SK-N-SH treated with all-trans-retinoic acid at 6 μM for 48 hours (cell line): ENCODE measurements around the gene COL23A1.

Experiments
- ATAC-seq: fragments of 200-7000 bp; cut with Tn5 transposase; 3 replicates; pipeline ENCODE4 v1.9.1; 2020; ENCODE audit warnings: mild to moderate bottlenecking, moderate library complexity
- ARNTL ChIP-seq: fragments of 450-650 bp; formaldehyde crosslinking; IDR thresholded peaks from 2 replicates; pipeline ENCODE4 v1.5.0; 2020; ENCODE audit warnings: low read depth, mild to moderate bottlenecking, moderate library complexity, borderline replicate concordance
- CREB5 ChIP-seq: fragments of 250-450 bp; sonication (Bioruptor Pico); IDR thresholded peaks from 2 replicates; pipeline ENCODE4 v1.5.1; 2020; ENCODE audit warnings: low read depth, mild to moderate bottlenecking, moderate library complexity
- CSDC2 ChIP-seq: fragments of 250-450 bp; sonication (Bioruptor Pico); IDR thresholded peaks from 2 replicates; pipeline ENCODE4 v1.5.0; 2020; ENCODE audit warnings: mild to moderate bottlenecking, moderate library complexity
- CSRNP3 ChIP-seq: fragments of 250-450 bp; sonication (Bioruptor Pico); IDR thresholded peaks from 2 replicates; pipeline ENCODE4 v1.5.1; 2021; ENCODE audit warnings: mild to moderate bottlenecking, moderate library complexity
- ESRRG ChIP-seq: fragments of 250-450 bp; sonication (Bioruptor Pico); IDR thresholded peaks from 2 replicates; pipeline ENCODE4 v1.6.1; 2021; ENCODE audit warnings: mild to moderate bottlenecking
- GLIS3 ChIP-seq: fragments of 250-450 bp; sonication (Bioruptor Pico); IDR thresholded peaks from 2 replicates; pipeline ENCODE4 v1.5.0; 2020; ENCODE audit warnings: mild to moderate bottlenecking, moderate library complexity
- ISL1 ChIP-seq: fragments of 250-450 bp; sonication (Bioruptor Pico); IDR thresholded peaks from 2 replicates; pipeline ENCODE4 v2.1.2; 2022; ENCODE audit warnings: mild to moderate bottlenecking, moderate library complexity
- OSR1 ChIP-seq: fragments of 250-450 bp; sonication (Bioruptor Pico); IDR thresholded peaks from 2 replicates; pipeline ENCODE4 v1.8.0; 2022; ENCODE audit warnings: moderate library complexity, mild to moderate bottlenecking, inconsistent platforms
- PATZ1 ChIP-seq: fragments of 250-450 bp; sonication (Bioruptor Pico); IDR thresholded peaks from 2 replicates; pipeline ENCODE4 v1.8.0; 2020; ENCODE audit warnings: mild to moderate bottlenecking, moderate library complexity, borderline replicate concordance
- POU6F1 ChIP-seq: fragments of 250-450 bp; sonication (Bioruptor Pico); IDR thresholded peaks from 2 replicates; pipeline ENCODE4 v1.8.0; 2021; ENCODE audit warnings: low read depth, mild to moderate bottlenecking, moderate library complexity, borderline replicate concordance
- PPARA ChIP-seq: fragments of 250-450 bp; sonication (Bioruptor Pico); IDR thresholded peaks from 2 replicates; pipeline ENCODE4 v1.5.0; 2020; ENCODE audit warnings: mild to moderate bottlenecking, borderline replicate concordance
- RARB ChIP-seq: fragments of 250-450 bp; sonication (Bioruptor Pico); IDR thresholded peaks from 2 replicates; pipeline ENCODE4 v1.8.0; 2021; ENCODE audit warnings: mild to moderate bottlenecking, moderate library complexity
- SNAI2 ChIP-seq: fragments of 250-450 bp; sonication (Bioruptor Pico); IDR thresholded peaks from 2 replicates; pipeline ENCODE4 v1.5.0; 2020; ENCODE audit warnings: mild to moderate bottlenecking, moderate library complexity
- TCF4 ChIP-seq: fragments of 250-450 bp; sonication (Bioruptor Pico); IDR thresholded peaks from 2 replicates; pipeline ENCODE4 v1.8.0; 2021; ENCODE audit warnings: mild to moderate bottlenecking, moderate library complexity, borderline replicate concordance
- TOX ChIP-seq: fragments of 250-450 bp; sonication (Bioruptor Pico); IDR thresholded peaks from 2 replicates; pipeline ENCODE4 v1.8.0; 2021; ENCODE audit warnings: mild to moderate bottlenecking, moderate library complexity, borderline replicate concordance
- TSHZ2 ChIP-seq: fragments of 250-450 bp; sonication (Bioruptor Pico); IDR thresholded peaks from 2 replicates; pipeline ENCODE4 v1.5.0; 2020; ENCODE audit warnings: mild to moderate bottlenecking, moderate library complexity
- ZFP3 ChIP-seq: fragments of 250-450 bp; sonication (Bioruptor Pico); IDR thresholded peaks from 2 replicates; pipeline ENCODE4 v1.5.0; 2020; ENCODE audit warnings: mild to moderate bottlenecking, moderate library complexity
- ZFP30 ChIP-seq: fragments of 450-650 bp; formaldehyde crosslinking; IDR thresholded peaks from 2 replicates; pipeline ENCODE4 v1.5.0; 2022; ENCODE audit warnings: mild to moderate bottlenecking, moderate library complexity
- ZNF565 ChIP-seq: fragments of 450-650 bp; formaldehyde crosslinking; conservative IDR thresholded peaks from 2 replicates; pipeline ENCODE4 v1.5.0; 2020; ENCODE audit warnings: low read depth, mild to moderate bottlenecking, moderate library complexity
- ZNF70 ChIP-seq: fragments of 450-650 bp; formaldehyde crosslinking; IDR thresholded peaks from 2 replicates; pipeline ENCODE4 v1.5.0; 2020; ENCODE audit warnings: mild to moderate bottlenecking, moderate library complexity
- ZNF8 ChIP-seq: fragments of 450-650 bp; formaldehyde crosslinking; IDR thresholded peaks from 2 replicates; pipeline ENCODE4 v1.5.0; 2020; ENCODE audit warnings: mild to moderate bottlenecking, moderate library complexity

The COL23A1 gene

GRCh38 chr5:178474562-178475184 lies 115.5 kb downstream of the COL23A1 start:
- no peak for ATAC-seq
- TF ChIP-seq POU6F1 (CRISPR knock-in tag), result no peak
- TF ChIP-seq SNAI2, result no peak
- TF ChIP-seq GLIS3 (CRISPR knock-in tag), result no peak
- TF ChIP-seq PPARA, result no peak
- TF ChIP-seq ARNTL, result no peak
- TF ChIP-seq ZNF8 (CRISPR knock-in tag), result no peak
- no peak for TF ChIP-seq CREB5 (CRISPR knock-in tag)
- TF ChIP-seq PATZ1 (CRISPR knock-in tag), result no peak
- no peak for TF ChIP-seq TSHZ2
- no peak for TF ChIP-seq ESRRG
- no peak for TF ChIP-seq CSRNP3
- TF ChIP-seq ZFP3 (CRISPR knock-in tag), result no peak
- TF ChIP-seq TCF4 (CRISPR knock-in tag), result no peak
- TF ChIP-seq ISL1, result no peak
- TF ChIP-seq ZNF565, result no peak

- TF ChIP-seq PATZ1 (CRISPR knock-in tag) (no peak), ARNTL (no peak), ZNF8 (CRISPR knock-in tag) (no peak), OSR1 (CRISPR knock-in tag) (no peak), CSDC2 (CRISPR knock-in tag) (no peak), RARB (CRISPR knock-in tag) (no peak), TCF4 (CRISPR knock-in tag) (no peak), CREB5 (CRISPR knock-in tag) (no peak), CSRNP3 (no peak), GLIS3 (CRISPR knock-in tag) (no peak), ZNF70 (CRISPR knock-in tag) (no peak), ESRRG (no peak), ZFP30 (CRISPR knock-in tag) (no peak), TOX (CRISPR knock-in tag) (no peak)
- no peak for ATAC-seq
Observed at GRCh38 chr5:178473854-178474253, 116.3 kb downstream of the COL23A1 start.
